ENCODE measurements around the gene FRMD4B. TPM values are rescaled to one million over a fixed set of nuclear protein-coding genes. Genes with fewer than 3 reads are reported as not detected.

Gene FRMD4B
- total and polyA plus RNA-seq, 10 of the 15 experiments (the other 5 are each of a cell fraction or from before 2014, with no cell fraction given): 3.9 to 11.4 (median 8.0) TPM

GRCh38 chr3:69181592-69182211, 204.2 kb downstream of the FRMD4B start:
- RAD21 ChIA-PET (ENCODE audit: unreplicated experiment): interaction anchor here (1.1 to 2.5 kb wide), 4 partner anchors 18 to 125 kb away, joined by 3 to 9 read pairs (median 4); no protein-coding TSS in a partner anchor
- no peak overlapping the region for H2AFZ ChIP-seq (ENCODE audit: control insufficient read depth, low read depth, low read length)
- BruUV-seq (replicated peaks): no TSS peak
- CTCF ChIA-PET: interaction anchor here (1.2 to 4.2 kb wide), 3 partner anchors 20 to 124 kb away, joined by 5 to 14 read pairs (median 8); no protein-coding TSS in a partner anchor
- in situ Hi-C loops (cut with MboI): no loop called here
- no peaks in the 10 kb centered on the region for H3K27me3 ChIP-seq (replicated peaks in 1 of 2; ENCODE audit: control insufficient read depth in 2 of 2, insufficient read depth in 2 of 2, low read length in 1 of 2)
- no peak overlapping the region for H3K9ac ChIP-seq (ENCODE audit: control insufficient read depth, insufficient read depth, low read length)
- FAIRE-seq (no peak), DNase-seq (ENCODE audit: low read depth, low spot score) (no peak), ATAC-seq (no peak)
- no peaks in the 10 kb centered on the region for H4K20me1 ChIP-seq (ENCODE audit: control insufficient read depth, insufficient read depth)
- H3K9me3 ChIP-seq (replicated peaks; ENCODE audit: control insufficient read depth, insufficient read depth, low read length): no peaks in the 10 kb centered on the region
- H3K4me2 ChIP-seq (ENCODE audit: control insufficient read depth, insufficient read depth): no peak overlapping the region
- no peak overlapping the region for H3K27ac ChIP-seq (ENCODE audit: control insufficient read depth, insufficient read depth)
- intact Hi-C loops (cut with micrococcal nuclease; ENCODE audit: unreplicated experiment): no loop called here
- SMC1A ChIA-PET (ENCODE audit: uncharacterized antibody, unreplicated experiment): interaction anchor here (0.6 to 2.5 kb wide), 7 partner anchors 14 to 127 kb away, joined by 3 to 9 read pairs (median 4); no protein-coding TSS in a partner anchor
- POLR2A ChIA-PET: interaction anchor here (1.3 kb wide), 1 partner anchor 21 kb away, joined by 5 read pairs; no protein-coding TSS in a partner anchor
- no peak overlapping the region for H3K4me3 ChIP-seq
- WGBS (ENCODE audit: insufficient coverage, insufficient replicate concordance, low lambda C conversion rate, missing lambda C conversion rate): 53% methylated on average over 9 of the region's 9 CpGs
- no peak for TF ChIP-seq TARDBP (IDR thresholded peaks at IDR 0.05; ENCODE audit: borderline replicate concordance)
- no peak for TF ChIP-seq SMC3 (IDR thresholded peaks at IDR 0.05; ENCODE audit: borderline replicate concordance, low read length)
- no peak for TF ChIP-seq CBX5 (IDR thresholded peaks at IDR 0.05; ENCODE audit: low read depth)
- no peak for TF ChIP-seq NFIC (IDR thresholded peaks at IDR 0.05; ENCODE audit: low read depth, low read length)
- no peak for TF ChIP-seq FOXM1 (IDR thresholded peaks at IDR 0.05; ENCODE audit: low read depth, low read length)
- no peak for TF ChIP-seq GABPA (IDR thresholded peaks at IDR 0.05; ENCODE audit: low read depth)
- no peak for TF ChIP-seq JUNB (IDR thresholded peaks at IDR 0.05)
- TF ChIP-seq ZNF274 (IDR thresholded peaks at IDR 0.05; ENCODE audit: insufficient read depth, insufficient read length): no peak
- TF ChIP-seq WRNIP1 (IDR thresholded peaks at IDR 0.05; ENCODE audit: borderline replicate concordance, low read depth, low read length): no peak
- TF ChIP-seq MTA3 (IDR thresholded peaks at IDR 0.05; ENCODE audit: borderline replicate concordance, low read length): no peak
- no peak for TF ChIP-seq RBBP5 (conservative IDR thresholded peaks at IDR 0.05)
- H3K4me1 ChIP-seq (ENCODE audit: control insufficient read depth, insufficient read depth, low read length): no peaks in the 10 kb centered on the region
- H3K79me2 ChIP-seq (ENCODE audit: control insufficient read depth, insufficient read depth, low read length): no peaks in the 10 kb centered on the region
- peaks cover 0 to 1% of the 10 kb centered on the region in 2 experiments; a peak in 1 of 4 replicates for H3K36me3 ChIP-seq (ENCODE audit: control insufficient read depth in 2 of 2, insufficient read depth in 2 of 2, low read length in 1 of 2)
